Body of pancreas (tissue), 4 donors: ENCODE measurements around the gene AATF.

ENCODE experiments used
- POLR2A ChIP-seq, 3 donors: fragments of 450-650 bp; IDR thresholded peaks; one replicate each; pipeline ENCODE4 v1.6.1; 2016; ENCODE audit warnings: antibody characterized with exemption in 3 of 3, mild to moderate bottlenecking in 2 of 3
- TF ChIP-seq, protein P1 (sequence below), 7 experiments: fragments of 450-650 bp in 4 of 7; fragments of 200-600 bp in 3 of 7; sonication (generic) in 3 of 7; IDR thresholded peaks; one replicate each; pipeline ENCODE4 v1.5.1; 2016 to 2019; ENCODE audit warnings: antibody characterized with exemption in 7 of 7

GRCh38 chr17:37043201-37043600 lies 94.4 kb downstream of the AATF start:
- TF ChIP-seq, protein P1, sequence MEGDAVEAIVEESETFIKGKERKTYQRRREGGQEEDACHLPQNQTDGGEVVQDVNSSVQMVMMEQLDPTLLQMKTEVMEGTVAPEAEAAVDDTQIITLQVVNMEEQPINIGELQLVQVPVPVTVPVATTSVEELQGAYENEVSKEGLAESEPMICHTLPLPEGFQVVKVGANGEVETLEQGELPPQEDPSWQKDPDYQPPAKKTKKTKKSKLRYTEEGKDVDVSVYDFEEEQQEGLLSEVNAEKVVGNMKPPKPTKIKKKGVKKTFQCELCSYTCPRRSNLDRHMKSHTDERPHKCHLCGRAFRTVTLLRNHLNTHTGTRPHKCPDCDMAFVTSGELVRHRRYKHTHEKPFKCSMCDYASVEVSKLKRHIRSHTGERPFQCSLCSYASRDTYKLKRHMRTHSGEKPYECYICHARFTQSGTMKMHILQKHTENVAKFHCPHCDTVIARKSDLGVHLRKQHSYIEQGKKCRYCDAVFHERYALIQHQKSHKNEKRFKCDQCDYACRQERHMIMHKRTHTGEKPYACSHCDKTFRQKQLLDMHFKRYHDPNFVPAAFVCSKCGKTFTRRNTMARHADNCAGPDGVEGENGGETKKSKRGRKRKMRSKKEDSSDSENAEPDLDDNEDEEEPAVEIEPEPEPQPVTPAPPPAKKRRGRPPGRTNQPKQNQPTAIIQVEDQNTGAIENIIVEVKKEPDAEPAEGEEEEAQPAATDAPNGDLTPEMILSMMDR (IDR thresholded peaks at IDR 0.05) = no peak
- TF ChIP-seq POLR2A (IDR thresholded peaks at IDR 0.05) = no peak
